Activated naive CD8-positive, alpha-beta T cell treated with anti-CD3 and anti-CD28 coated beads, Interleukin-2, amount 50 U/mL, for 16 hours (primary cell): Measurements from ENCODE around the gene SYNJ2.

Experiments used
- DNase-seq: peaks from one replicate; pipeline ENCODE4 v3.0.0-alpha.2; 2020; ENCODE audit warnings: low read depth, low spot score

The SYNJ2 gene

DNA sequence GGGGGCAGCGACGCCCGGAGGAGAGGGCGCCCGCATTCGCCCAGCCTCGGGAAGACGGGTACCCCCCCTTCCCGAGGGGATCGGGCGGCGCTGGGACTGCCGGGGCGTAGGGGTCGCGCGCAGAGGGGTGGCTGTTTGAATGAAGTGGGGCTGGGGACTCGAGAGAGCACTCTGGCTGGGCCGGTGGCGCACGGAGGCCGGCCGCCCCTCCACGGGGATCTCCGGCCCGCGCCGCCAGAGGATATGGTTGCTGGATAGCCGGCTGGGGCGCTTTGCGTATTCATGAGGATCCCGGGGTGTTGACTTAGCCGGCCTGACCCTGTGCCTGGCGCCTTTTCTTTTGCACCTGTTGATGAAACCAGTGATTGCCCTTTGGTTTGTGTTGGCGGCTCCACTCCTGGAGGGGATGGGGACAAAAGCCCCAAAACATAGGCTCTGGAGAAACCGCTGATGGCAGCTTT, 469 bp downstream of the SYNJ2 start:
- DNase-seq: no peak

DNA sequence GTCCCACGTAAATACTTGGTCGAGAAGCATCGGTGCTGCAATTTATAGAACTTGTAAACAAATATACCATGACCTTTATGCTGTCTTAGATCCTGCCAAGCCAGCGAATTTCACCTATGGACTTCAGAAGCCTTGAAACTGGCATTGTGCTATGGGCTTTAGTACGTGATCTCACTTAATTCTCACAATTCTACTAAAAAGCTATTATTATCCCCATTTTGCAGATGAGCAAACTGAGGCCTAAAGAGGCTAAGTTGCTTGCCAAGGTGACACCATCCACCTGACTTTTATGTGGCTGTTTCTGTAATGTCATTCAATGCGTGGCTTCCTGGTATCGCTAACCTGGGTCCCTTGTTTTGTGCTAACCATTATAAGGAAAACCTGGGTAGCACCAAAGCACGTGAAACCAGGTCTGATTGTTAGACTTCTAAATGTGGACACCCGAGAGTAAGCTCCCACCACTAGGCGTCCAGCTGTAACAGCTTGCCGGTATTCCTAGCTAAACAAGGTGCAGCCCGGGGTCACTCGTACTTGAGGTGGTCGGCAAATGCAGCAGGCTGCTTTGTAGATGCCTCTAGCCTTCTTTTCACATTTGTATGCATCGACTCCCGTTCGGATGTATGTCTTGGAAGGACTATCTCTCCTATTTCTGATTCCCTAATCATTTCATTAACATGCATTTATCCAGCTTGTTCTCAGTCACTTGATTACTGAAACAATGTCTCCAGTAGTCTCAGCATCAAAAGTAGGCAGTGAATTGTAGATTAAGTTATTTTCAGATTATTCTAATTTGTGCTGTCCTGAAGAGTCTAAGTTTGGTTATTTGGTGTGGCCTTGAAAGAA, 1.1 kb downstream of the SYNJ2 start:
- no peak for DNase-seq

DNA sequence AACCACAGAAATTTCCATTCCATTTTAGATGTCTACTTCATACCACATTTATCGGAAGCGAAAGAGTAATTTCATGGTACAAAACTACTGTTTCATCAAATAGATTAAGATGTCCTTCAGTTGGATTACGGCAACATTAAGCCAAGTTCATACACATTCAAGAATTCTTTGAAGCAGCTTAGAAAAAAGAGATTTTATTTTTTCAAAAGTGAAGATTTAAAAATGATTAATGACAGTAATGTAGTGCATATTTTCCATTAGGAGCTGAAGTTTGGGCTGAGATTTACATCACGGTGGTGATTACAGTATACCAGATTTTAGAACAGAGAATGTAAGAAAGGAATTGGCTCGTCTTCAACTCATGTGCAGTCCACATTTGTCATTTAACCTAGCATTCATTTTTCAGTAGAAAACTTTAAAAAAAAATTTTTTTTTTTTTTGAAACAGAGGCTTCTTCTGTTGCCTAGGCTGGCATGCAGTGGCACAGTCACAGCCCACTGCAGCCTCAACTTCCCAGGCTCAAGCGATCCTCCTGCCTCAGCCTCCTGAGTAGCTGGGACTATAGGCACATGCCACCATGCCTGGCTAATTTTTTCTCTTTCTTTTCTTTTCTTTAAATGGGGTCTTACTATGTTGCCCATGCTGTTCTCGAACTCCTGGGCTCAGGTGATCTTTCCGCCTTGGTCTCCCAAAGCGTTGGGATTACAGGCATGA, 1.9 kb downstream of the SYNJ2 start:
- no peak for DNase-seq

DNA sequence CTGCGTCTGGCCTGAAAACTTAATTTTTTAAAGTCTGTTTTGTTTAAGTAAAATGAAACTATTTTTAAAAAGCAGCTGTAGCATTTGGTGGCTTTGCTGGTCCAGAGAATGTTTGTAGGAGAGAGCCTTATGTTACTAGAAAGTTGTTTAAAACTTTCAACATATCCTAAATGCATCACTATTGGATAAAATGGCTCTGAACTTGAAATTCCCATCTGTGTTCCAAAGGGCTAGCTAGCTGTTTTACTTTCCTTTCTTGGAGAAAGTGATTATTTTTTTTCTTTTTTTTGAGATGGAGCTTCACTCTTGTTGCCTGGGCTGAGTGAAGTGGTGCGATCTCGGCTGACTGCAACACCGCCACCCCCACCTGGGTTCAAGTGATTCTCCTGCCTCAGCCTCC, 2.5 kb downstream of the SYNJ2 start:
- DNase-seq: no peak

DNA sequence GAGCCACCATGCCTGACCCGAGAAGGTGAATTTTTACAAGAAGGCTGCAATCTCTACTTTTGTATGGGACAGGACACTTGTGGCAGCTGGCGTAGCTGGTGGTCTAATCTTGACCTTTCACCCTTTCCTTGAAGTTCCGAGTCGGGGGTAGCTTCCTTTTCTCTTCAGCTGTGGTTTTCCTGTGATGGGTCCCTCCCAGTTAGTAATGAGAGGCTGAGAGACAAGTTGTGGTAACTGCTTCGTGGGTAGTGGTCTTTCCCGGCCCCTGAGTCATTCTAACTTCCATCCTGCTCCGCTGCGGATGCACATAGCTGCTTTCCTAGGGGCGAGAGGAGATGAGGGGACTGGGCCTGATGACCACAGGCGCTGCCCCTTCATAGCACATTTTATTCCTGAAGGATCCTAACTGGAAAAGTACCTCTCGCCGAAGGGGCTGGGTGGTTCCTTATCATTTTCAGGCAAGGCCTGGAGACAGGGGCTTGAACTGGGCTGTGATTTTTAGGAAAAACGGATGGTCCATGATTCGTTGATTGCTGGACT, 3.1 kb downstream of the SYNJ2 start:
- no peak for DNase-seq

DNA sequence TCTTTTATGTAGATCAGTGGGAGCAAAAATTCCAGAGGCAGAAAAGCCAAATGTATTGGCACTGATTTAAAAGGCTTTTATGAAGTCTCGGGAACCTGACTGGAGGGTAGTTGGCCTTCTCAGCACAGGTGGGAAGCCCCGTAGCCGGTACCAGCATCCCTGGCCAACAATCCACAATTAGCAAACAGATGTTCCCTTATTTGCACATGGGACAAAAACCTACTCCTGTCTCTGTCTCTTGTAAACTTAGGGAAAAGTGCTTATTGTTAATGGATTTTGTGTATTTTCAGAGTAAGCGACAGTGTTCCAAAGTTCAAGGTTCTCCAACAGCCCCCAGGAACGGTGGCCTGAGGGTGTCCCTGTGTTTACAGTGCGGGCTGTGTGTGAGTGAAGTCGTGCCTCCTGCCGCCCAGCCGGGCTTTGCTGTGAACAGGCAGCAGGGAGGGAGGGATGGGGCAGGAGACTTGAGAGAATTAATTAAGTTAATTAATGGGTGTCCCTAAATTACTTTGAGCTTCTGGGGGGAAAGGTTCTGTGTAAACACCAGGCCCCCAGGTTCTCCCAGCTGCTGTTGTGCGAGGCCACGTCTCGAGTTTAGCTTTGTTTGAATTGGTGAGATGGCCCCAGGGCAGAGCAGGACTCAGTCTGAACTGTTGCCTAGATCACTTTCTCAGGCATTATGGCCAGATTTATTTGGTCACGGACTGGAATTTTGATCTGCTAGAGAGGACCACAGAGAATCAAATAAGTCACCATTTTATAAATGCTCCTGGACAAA, 3.9 kb downstream of the SYNJ2 start:
- DNase-seq: no peak

DNA sequence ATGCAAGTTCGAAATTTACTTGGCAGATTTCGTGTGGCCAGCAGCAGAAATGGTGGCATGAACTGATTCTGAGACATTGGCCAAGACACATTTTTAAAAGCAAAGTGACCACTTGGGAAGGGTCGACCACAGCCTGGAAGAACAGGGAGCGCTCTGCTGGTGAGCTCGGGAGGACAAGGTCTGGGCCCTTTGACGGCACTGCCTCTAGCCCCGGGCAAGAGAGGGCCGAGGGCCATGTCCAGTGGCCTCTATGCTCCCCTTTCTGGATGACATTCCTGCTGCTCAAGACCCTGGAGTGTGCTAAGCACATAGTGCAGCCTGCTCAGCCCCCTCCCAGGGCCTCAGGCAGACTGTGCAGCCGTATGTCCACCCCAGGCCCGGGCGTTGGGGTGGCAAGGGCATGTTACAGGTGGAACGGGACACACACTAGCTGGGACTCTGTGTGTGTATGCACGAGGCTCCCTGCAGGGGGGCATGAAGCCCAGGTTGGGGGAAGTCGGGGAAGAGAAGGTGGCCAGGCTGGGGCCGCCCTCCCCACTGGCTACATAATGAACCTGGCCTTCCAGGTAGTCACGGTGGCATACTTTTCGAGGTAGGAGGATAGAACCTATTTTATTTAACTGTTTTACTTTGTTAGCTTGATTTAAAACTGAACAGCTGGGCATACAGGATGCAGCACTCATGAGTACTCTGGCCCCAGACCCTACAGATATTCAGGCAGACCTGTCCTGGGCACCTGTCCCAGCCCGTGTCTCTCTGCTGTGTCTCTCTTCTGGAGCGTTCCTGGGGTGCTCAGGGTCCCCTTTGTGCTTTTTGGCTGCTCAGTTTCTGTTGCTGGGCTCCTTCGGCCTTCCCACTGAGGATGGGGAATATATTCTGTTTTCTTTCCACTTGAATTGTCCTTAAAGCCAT, 6.4 kb downstream of the SYNJ2 start:
- DNase-seq: no peak

DNA sequence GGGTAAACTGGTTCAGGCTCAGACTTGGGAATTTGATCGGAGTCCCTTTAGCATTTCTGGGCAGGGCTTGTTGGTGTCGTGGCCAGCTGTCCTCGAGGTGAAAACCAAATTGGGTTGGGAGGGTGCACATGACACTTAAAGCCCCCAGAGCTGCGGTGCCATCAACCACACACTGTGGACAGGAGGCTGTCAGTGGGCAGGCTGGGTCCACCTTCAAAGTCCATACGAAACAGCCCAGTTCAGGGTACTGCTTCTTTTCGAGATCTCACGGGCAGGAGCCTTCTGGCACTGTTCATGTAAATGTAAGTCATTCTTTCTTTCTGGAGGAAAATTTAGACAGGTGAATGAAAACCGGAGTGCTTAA, 7.0 kb downstream of the SYNJ2 start:
- no peak for DNase-seq

DNA sequence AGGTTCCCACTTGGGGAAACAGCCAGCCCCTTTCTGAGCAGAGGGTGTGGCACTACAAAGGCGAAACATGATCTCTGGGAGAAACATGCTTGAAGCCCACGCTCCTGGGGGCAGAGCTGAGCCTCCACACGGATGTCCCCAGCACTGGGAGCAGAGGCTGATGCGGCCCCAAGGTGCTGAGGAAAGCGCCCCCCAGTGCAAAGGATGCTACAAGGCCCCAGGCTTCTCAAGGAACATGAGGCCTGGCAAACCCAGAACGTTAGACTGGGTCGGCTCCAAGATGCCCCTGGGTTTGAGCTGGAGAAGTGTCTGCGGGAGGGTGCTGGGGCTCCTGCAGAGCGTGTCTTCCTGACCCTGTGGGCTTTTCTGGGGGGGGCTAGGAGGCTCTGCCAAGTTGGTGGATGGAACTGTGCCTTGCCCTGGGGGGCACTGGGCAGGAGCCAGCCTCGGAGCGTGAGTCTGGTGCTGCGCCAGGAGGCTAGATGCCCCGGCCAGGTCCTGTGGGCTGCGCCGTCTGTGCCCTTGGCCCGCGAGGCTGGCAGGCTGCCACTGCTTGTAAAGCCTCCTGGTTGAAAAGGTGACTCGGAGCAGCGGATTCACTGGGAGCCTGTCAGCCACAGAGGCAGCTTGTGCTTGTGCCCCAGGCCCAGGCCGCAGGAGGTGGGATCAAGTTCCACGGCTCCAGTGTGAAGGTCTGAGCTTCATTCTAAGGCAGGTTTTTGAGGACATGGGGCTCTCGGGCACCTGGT, 8.1 kb downstream of the SYNJ2 start:
- DNase-seq: no peak

DNA sequence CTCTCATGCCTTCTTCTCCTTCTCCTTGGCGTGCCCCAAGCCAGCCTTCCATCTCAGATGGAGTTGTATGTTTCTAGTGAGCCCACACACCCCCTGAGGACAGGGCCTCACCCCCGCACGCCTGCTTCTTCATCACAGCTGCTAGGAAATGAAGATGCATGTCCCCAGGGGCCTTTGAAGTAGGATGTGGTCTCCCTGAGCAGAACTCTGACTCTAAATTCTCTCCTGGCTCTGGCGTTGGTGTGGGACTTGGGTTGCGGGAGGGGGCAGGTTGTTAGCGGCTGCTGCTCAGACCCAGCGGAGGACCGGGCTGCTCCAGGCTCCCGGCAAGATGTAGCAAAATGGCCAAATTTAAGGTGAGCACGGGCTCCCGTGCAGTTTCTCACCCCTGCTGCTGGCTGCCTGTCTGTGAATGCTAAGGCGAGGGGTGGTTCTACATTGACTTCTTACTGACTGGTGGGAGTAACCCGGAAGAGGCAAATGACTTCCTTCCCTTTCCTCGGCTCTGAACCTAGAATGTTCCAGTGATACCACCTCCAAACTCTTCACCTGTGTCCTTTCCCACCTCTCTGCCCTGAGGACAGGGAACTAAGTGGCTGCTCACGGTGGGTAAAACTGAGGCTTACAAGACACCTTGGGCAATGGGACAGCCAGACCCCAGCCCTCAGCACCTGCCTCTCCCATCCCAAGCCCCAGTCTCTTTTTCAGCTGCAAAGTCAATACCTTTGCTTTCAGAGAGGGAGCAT, 8.8 kb downstream of the SYNJ2 start:
- DNase-seq: no peak

DNA sequence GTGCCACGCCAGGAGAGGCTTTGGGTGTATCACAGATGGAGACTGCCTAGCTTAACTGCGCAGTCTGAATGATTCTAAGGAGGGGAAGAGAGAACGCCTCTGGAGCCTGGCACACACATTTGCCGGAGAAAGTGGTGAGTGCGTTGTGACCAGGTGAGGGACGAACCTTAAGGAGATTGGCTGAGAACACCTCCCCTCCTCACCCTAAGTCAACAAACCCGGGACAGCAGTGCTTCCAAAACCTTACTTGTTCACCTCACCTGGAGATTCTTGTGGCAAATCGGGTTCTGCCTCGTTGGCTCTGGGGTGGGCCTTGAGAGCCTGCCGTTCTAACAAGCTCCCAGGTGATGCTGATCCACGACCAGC, 9.4 kb downstream of the SYNJ2 start:
- no peak for DNase-seq

DNA sequence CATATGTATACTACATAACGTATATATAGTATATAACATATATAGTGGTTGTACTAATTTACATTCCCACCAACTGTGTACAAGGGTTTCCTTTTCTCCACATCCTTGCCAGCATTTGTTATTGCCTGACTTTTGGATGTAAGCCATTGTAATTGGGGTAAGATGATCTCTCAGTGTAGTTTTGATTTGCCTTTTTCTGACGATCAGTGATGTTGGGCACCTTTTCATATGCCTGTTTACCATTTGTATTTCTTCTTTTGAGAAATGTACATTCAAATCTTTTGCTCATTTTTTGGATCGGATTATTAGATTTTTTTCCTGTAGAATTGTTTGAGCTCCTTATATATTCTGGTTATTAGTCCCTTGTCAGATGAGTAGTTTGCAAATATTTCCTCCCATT, 11.4 kb downstream of the SYNJ2 start:
- DNase-seq: no peak

DNA sequence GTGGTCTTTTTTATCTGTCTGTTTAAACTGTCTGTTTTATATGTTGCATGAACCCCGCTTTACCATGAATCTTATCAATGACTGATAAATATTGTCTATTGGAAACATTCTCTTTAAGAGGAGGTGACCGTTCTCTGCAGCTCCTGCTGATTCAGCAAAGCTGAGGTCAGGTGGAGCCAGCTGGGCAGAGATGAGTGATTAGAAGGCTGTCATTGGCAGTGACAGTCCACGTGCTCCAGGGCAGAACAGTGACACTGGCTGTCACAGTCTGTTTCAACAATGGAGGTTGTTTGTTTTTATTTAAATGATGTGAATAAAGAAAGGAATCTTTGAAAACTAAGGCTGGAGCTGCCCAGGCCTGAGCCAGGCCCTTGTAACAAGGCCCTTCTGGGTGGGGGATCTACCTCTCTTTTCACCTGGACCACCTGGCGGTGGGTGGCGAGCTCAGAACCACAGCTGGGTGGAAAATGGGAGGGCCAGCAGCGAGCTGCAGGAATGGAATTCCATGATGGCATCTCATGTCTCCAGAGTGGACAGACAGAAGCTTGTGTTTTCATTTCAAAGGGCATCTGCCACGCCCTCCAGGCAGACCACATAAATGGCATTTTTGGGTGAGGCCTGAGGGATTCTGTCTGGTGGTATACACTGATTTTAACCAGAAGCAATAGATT, 12.6 kb downstream of the SYNJ2 start:
- no peak for DNase-seq

DNA sequence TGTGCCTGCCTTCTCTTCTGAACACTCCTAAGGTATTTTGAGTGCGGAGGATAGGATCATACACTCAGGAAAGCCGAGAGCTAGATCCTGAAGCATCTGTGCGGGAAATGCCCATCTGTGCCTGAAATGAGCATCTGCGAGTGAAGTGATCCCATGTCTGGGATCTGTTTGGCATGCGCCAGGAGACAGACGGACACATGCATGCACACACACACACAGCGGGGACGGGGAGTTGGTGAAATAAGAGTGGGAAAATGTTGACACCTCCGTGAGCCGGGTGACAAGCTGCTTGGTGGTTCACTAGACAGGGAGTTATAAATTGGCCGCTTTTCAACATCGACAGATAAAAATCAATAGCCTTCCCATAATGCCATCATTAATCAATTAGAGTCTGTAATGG, 13.8 kb downstream of the SYNJ2 start:
- DNase-seq: no peak

DNA sequence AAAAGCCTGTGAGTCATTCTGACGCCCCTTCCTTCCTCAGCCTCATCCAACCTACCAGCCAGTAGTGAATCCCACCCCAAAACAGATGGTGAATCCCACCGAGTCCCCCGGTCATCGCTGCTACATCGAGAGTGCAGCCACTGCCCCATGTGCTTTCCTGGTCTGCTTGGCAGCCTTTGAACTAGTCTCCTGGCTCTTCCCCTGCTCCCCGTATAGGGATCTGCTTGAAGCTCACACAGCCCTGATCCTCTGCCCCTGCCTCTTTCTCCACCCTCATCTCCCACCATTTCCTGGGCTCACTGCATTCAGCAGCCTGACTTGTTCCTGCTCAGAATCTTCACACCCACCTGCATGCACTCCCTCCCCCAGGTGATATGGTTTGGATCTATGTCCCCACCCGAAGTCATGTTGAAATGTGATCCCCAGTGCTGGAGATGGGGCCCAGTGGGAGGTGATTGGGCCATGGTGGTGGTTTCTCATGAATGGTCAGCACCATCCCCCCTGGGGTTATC, 14.6 kb downstream of the SYNJ2 start:
- no peak for DNase-seq

DNA sequence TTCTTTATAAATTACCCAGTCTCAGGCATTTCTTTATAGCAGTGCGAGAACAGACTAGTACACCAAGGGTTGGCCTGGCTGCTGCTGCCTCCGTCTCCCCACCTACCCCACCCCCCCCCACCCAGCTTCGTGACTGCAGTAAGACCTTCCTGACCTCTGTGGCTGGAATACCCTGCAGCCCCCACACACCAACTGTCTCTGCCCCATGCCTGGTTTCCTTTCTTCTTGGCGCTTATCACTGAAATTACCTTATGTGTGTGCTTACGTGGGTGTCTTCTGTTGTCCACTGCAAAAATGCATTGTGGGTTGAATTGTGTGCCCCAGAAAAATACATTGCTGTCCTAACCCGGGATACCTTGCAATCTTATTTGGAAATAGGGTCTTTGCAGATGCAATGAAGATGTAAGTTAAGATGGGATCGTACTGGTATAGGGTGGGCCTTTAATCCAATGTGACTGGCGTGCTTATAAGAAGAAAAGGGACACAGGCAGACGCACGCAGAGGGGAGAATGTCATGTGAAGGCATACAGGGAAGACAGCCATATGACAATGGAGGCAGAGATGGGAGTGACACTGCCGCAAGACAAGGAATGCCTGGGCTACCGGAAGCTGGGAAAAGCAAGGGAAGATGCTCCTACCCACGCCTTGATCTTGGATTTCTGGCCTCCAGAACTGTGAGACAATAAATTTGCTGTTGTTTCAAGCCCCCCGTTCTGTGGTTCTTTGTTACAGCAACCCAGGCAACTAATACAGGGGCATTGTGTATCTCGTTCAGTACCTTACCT, 15.4 kb downstream of the SYNJ2 start:
- DNase-seq: no peak

DNA sequence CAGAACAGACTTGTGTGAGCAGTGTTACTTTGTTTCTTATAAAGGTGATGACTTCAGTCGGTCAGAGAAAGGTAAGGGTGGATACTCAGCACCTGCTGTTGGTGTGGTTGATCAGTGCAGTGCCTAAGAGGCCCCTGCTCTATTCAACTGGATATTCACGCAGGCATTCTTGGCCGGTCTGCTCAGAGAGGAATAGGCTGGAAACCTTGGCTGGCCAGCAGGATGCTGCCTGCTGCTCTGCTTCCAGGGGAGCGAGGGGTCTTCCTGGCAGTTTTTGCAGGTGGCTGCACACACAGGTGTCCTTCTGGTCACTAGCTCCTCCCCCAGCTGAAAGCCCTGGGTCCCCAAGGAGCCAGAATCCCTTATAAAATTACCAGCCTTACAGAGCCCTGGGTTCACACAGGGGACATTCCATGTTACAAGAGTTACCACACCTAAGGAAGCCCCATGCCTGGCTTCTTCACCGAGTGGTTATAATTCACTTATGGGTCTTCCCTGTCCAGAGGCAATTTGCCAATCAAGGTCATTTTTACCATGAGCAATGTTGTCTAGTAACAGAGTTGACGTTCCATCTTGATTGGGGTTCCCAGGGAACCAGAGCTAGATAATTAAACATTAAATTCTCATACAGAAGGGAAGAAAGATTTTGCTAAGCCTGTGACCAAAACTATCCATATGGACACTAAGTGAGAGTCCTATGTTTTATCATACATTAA, 16.4 kb downstream of the SYNJ2 start:
- DNase-seq: no peak
